Activated T-cell treated with anti-CD3 and anti-CD28 coated beads, Interleukin-2, amount 50 U/mL, for 72 hours (primary cell): ENCODE measurements around the gene HSP90AB1. TPM values are rescaled to one million over a fixed set of nuclear protein-coding genes. Genes with fewer than 3 reads are reported as not detected.
A peak's percentile ranks its signal among the peaks of the same experiment; 100 is the strongest.

Experiments
- ATAC-seq, 2 donors: fragments of 150-1000 bp; cut with Tn5 transposase; replicated peaks in 1 of 2; 2 replicates each; pipeline ENCODE4 v1.10.0; 2021; ENCODE audit warnings: moderate library complexity in 2 of 2, mild to moderate bottlenecking in 1 of 2
- DNase-seq, 2 donors: peaks; one replicate each; pipeline ENCODE4 v3.0.0; 2021 to 2022; ENCODE audit warnings: mixed read lengths in 1 of 2
- H3K27ac Mint-ChIP-seq: one replicate; pipeline ENCODE4 v1.8.0; 2022; ENCODE audit warnings: mild to moderate bottlenecking, moderate library complexity, mixed read lengths
- H3K27me3 Mint-ChIP-seq: one replicate; pipeline ENCODE4 v1.8.0; 2022; ENCODE audit warnings: low read depth, mixed read lengths
- H3K36me3 Mint-ChIP-seq, 2 donors: one replicate each; pipeline ENCODE4 v1.8.0; 2022; ENCODE audit warnings: mixed read lengths in 2 of 2, mild to moderate bottlenecking in 1 of 2; ENCODE audit not compliant: insufficient read depth in 2 of 2
- H3K4me1 Mint-ChIP-seq: one replicate; pipeline ENCODE4 v1.8.0; 2022; ENCODE audit warnings: low read depth, mixed read lengths
- H3K4me3 Mint-ChIP-seq, 2 donors: one replicate each; pipeline ENCODE4 v1.8.0; 2022; ENCODE audit warnings: mild to moderate bottlenecking in 2 of 2, mixed read lengths in 2 of 2, moderate library complexity in 2 of 2
- H3K9me3 Mint-ChIP-seq, 2 donors: one replicate each; pipeline ENCODE4 v1.8.0; 2022; ENCODE audit warnings: mixed read lengths in 2 of 2
- total RNA-seq, 2 donors: library from RNA; stranded (reverse); gene quantifications; one replicate each; pipeline ENCODE4 v1.2.3, GENCODE V29; 2022

HSP90AB1 gene
- 1,000 to 10,000 TPM in 1 of 2 donors, 100 to 1,000 TPM in 1; 915 to 1,109 TPM for total RNA-seq

DNA sequence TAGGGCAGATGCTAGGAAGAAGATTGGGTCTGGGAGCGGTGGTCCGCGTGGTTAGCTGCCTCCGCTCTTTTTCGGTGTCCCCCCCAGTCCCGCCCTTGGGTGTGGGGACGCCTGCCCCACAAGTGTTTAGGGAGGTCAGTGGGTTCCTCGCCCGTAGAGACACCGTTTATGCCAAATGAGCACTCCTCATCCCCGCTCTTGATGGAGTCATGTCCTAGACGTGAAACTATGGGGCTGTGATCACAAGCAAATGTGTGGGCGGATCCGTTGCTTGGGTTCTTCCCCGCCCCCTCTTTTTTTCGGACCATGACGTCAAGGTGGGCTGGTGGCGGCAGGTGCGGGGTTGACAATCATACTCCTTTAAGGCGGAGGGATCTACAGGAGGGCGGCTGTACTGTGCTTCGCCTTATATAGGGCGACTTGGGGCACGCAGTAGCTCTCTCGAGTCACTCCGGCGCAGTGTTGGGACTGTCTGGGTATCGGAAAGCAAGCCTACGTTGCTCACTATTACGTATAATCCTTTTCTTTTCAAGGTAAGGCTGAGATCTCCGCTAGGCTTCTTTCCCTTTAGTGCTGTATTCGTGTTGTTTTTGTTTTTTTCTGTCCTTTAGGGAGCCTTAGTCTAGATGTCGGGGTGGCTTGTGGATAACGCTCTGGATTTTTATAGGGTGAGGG, at the start of gene HSP90AB1:
TSS of gene HSP90AB1 (plus strand) at position 439 of the 675 bp plus-strand sequence. CDS start 1,529 bp downstream, outside the sequence.
- H3K27me3 Mint-ChIP-seq = no peaks in the 10 kb centered on the region
- H3K27ac Mint-ChIP-seq = peak within 1 kb of the TSS; percentile 87
- peaks cover 27 to 38% of the 10 kb centered on the region in 2 donors for H3K36me3 Mint-ChIP-seq
- peak; percentile 97 to 98 for DNase-seq
- peak; percentile 81 to 83 for ATAC-seq
- no peaks in the 10 kb centered on the region for H3K9me3 Mint-ChIP-seq
- peak within 1 kb of the TSS; percentile 97 for H3K4me3 Mint-ChIP-seq
- H3K4me1 Mint-ChIP-seq = peaks cover 49% of the 10 kb centered on the region

GRCh38 chr6:44198684-44199083, 48.2 kb upstream of the HSP90AB1 start:
- H3K36me3 Mint-ChIP-seq = no peaks in the 10 kb centered on the region
- no peak overlapping the region for H3K27ac Mint-ChIP-seq
- no peak overlapping the region for H3K4me3 Mint-ChIP-seq
- no peaks in the 10 kb centered on the region for H3K9me3 Mint-ChIP-seq
- H3K4me1 Mint-ChIP-seq = no peaks in the 10 kb centered on the region
- DNase-seq = no peak
- peaks cover 12% of the 10 kb centered on the region for H3K27me3 Mint-ChIP-seq
- no peak for ATAC-seq

- Mint-ChIP-seq H3K9me3 (no peaks in the 10 kb centered on the region), H3K27me3 (peaks cover 12% of the 10 kb centered on the region), H3K27ac (no peak overlapping the region), H3K36me3 (no peaks in the 10 kb centered on the region), H3K4me3 (no peak overlapping the region), H3K4me1 (no peaks in the 10 kb centered on the region)
- DNase-seq = no peak
- no peak for ATAC-seq
Measured at GRCh38 chr6:44199883-44200282, 47.0 kb upstream of the HSP90AB1 start.

- Mint-ChIP-seq H3K4me3 (no peak overlapping the region), H3K9me3 (no peaks in the 10 kb centered on the region), H3K27ac (no peak overlapping the region), H3K27me3 (peaks cover 5% of the 10 kb centered on the region), H3K4me1 (no peaks in the 10 kb centered on the region), H3K36me3 (no peaks in the 10 kb centered on the region)
- DNase-seq (no peak), ATAC-seq (no peak)
Measured at GRCh38 chr6:44201200-44201599, 45.7 kb upstream of the HSP90AB1 start.

DNA sequence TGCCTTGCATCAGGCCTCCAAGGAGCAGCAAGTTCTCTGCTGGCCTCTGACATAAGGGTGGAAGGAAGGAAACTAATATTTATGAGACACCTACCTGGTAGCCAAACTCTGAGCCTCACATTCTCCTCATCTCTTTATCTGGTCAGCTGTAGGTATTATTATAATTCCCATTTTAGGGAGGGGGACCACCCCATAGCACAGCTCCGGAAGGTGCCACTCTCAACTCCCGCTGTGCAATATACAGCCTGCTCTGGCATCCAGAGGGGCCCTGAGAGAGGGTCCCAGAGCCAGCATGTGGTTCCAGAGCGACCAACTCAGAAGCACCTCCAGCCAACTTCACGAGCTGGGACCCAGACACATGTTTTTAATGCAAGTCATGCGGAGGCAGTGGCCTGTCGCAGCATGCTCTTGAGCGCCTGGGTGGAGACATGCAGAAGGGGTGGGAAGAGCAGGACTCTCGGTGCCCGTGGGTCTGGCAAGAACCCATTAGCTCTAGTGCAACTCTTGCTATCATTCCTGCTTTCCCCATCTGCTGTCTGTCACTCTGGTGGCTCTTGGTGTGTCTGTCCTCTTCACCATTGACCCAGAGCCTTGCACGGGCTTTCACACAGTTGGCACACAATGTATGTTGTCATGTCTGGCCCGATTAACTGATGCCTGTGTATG, 45.1 kb upstream of the HSP90AB1 start:
- Mint-ChIP-seq H3K4me1 (no peaks in the 10 kb centered on the region), H3K36me3 (no peaks in the 10 kb centered on the region), H3K27me3 (peaks cover 5% of the 10 kb centered on the region), H3K27ac (no peak overlapping the region), H3K4me3 (no peak overlapping the region), H3K9me3 (no peaks in the 10 kb centered on the region)
- ATAC-seq (no peak), DNase-seq (no peak)

GRCh38 chr6:44202332-44202971, 44.4 kb upstream of the HSP90AB1 start:
- Mint-ChIP-seq H3K27ac (no peak overlapping the region), H3K4me3 (no peak overlapping the region), H3K36me3 (no peaks in the 10 kb centered on the region), H3K27me3 (peaks cover 5% of the 10 kb centered on the region), H3K4me1 (no peaks in the 10 kb centered on the region), H3K9me3 (no peaks in the 10 kb centered on the region)
- ATAC-seq = no peak
- no peak for DNase-seq

- Mint-ChIP-seq H3K4me1 (no peaks in the 10 kb centered on the region), H3K27me3 (peaks cover 7% of the 10 kb centered on the region), H3K9me3 (no peaks in the 10 kb centered on the region)
Measured at GRCh38 chr6:44202972-44203750, 43.7 kb upstream of the HSP90AB1 start.

GRCh38 chr6:44203955-44204354, 42.9 kb upstream of the HSP90AB1 start:
- H3K4me1 Mint-ChIP-seq = no peaks in the 10 kb centered on the region
- H3K27ac Mint-ChIP-seq = no peak overlapping the region
- H3K4me3 Mint-ChIP-seq = no peak overlapping the region
- ATAC-seq = no peak
- peaks cover 15% of the 10 kb centered on the region for H3K27me3 Mint-ChIP-seq
- H3K36me3 Mint-ChIP-seq = no peaks in the 10 kb centered on the region
- H3K9me3 Mint-ChIP-seq = no peaks in the 10 kb centered on the region
- no peak for DNase-seq

More at GRCh38 chr6:44202972-44203750, 43.7 kb upstream of the HSP90AB1 start:
- DNase-seq = no peak
- ATAC-seq = no peak
- H3K4me3 Mint-ChIP-seq = no peak overlapping the region
- H3K36me3 Mint-ChIP-seq = no peaks in the 10 kb centered on the region
- no peak overlapping the region for H3K27ac Mint-ChIP-seq

- Mint-ChIP-seq H3K27ac (no peak overlapping the region), H3K27me3 (peaks cover 11% of the 10 kb centered on the region), H3K36me3 (no peaks in the 10 kb centered on the region), H3K4me3 (no peak overlapping the region), H3K4me1 (no peaks in the 10 kb centered on the region), H3K9me3 (no peaks in the 10 kb centered on the region)
- ATAC-seq (no peak), DNase-seq (no peak)
Measured at GRCh38 chr6:44207966-44208365, 38.9 kb upstream of the HSP90AB1 start.

GRCh38 chr6:44211284-44211683, 35.6 kb upstream of the HSP90AB1 start:
- no peaks in the 10 kb centered on the region for H3K36me3 Mint-ChIP-seq
- H3K27ac Mint-ChIP-seq = no peak overlapping the region
- no peaks in the 10 kb centered on the region for H3K4me1 Mint-ChIP-seq
- H3K27me3 Mint-ChIP-seq = peaks cover 19% of the 10 kb centered on the region
- ATAC-seq (no peak), DNase-seq (no peak)
- no peak overlapping the region for H3K4me3 Mint-ChIP-seq
- H3K9me3 Mint-ChIP-seq = no peaks in the 10 kb centered on the region

DNA sequence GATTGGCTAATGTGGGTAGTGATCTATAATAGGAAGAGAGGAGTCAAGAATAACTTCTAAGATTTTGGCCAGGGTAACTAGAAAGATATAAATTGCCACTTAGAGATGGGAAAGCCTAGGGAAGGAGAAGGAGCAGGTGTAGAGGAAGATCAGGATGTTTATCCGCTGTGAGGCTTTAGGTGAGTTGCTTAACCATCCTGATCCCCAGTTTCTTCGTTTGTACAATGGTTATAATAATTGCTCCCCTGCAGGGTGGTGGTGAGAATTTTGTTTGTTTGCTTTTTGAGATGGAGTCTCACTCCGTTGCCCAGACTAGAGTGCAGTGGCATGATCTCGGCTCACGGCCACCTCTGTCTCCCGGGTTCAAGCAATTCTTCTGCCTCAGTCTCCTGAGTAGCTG, 32.6 kb upstream of the HSP90AB1 start:
- peaks cover 4% of the 10 kb centered on the region for H3K4me1 Mint-ChIP-seq
- DNase-seq = no peak
- ATAC-seq = no peak
- no peak overlapping the region for H3K27ac Mint-ChIP-seq
- H3K4me3 Mint-ChIP-seq = no peak overlapping the region
- H3K27me3 Mint-ChIP-seq = peaks cover 7% of the 10 kb centered on the region
- H3K9me3 Mint-ChIP-seq = no peaks in the 10 kb centered on the region
- H3K36me3 Mint-ChIP-seq = no peaks in the 10 kb centered on the region

- no peaks in the 10 kb centered on the region for H3K36me3 Mint-ChIP-seq
- peaks cover 14% of the 10 kb centered on the region for H3K4me1 Mint-ChIP-seq
- H3K27me3 Mint-ChIP-seq = peaks cover 7% of the 10 kb centered on the region
Measured at GRCh38 chr6:44216677-44217331, 30.1 kb upstream of the HSP90AB1 start, which contains the start of gene MYMX. MYMX (plus strand) TSS chr6:44216926; CDS start chr6:44217472, 546 bp downstream.

More at GRCh38 chr6:44216677-44217331, 30.1 kb upstream of the HSP90AB1 start, which contains the start of gene MYMX:
- Mint-ChIP-seq H3K27ac (no peak within 1 kb of the TSS), H3K9me3 (no peaks in the 10 kb centered on the region), H3K4me3 (peak within 1 kb of the TSS in 1 of 2 donors; percentile 6)
- DNase-seq = no peak
- no peak for ATAC-seq
